Hypothalamus (tissue), 51 donors: Measurements from ENCODE around the gene CETP.
"Not testable (repeated sequence)": the region's sequence is repeated elsewhere in the genome, so short reads cannot be mapped to it uniquely, and the experiment has no call there.

Experiments used
- DNase-seq, 51 donors: peaks; one replicate each; lab custom pipeline; 2025; lab: John Stamatoyannopoulos, UW

Gene CETP

DNA sequence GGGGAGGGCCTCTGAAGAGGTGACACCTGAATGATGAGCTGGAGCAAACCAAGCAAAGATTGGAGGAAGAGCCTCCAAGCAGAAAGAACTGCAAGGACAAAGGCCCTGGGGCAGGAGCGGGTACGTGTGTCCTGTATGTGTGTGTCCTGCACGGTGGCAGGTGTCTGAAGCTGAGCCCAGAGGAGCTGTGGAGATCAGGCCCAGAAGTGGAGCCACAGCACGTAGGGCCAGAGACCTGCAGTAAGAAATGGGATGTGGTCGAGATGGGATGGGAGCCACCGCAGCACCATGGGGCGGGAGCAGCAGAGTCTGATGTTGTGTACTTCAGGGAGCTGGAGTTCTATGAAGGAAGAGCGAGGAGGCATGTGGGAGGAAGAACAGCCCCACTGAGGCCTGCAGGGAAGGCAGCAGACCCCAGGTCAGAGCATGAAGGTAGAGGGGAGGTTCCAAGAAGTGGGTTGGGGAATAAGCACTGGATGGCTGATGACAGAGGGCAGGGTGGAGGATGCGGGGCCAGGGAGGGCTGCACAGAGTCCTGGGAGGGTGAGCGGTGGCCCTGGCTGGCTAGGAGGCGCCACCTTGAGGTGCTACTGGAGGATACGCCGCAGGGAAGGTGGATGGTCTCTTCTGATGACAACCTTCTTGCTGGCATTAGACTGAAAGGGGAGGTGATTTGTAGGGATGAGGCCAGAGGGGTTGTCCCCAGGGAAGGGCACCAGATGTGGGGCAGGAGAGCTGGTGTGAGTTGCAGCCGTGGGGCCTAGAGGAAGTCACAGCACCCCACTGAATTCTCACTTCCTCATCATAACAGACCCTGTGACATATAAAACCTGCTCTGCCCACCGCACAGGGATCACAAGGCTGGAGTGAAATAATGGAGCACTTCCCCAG lies 10.6 kb upstream of the CETP start:
- peak in 6 of 51 donors; percentile 13 to 44 (median 23) for DNase-seq

DNA sequence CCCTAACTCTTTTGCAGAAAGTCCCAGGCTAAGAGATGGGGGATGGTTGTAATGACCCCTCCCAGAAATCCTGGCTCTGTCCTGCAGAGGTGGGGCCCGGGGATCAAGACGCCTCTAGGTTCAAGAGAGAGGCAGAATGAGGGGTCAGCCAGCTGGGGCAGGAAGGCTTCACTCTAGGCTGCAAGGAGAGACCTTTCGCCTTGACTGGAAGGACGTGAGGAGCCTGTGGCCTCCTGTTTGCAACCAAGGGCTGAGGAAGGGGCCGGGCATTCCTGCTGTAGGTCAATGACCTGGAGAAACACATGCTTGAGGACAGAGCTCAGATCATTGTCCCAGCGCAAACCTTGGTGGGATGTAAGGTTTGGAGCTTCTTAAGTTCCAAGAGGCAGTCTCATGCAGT lies 8.7 kb upstream of the CETP start:
- DNase-seq = no peak

DNA sequence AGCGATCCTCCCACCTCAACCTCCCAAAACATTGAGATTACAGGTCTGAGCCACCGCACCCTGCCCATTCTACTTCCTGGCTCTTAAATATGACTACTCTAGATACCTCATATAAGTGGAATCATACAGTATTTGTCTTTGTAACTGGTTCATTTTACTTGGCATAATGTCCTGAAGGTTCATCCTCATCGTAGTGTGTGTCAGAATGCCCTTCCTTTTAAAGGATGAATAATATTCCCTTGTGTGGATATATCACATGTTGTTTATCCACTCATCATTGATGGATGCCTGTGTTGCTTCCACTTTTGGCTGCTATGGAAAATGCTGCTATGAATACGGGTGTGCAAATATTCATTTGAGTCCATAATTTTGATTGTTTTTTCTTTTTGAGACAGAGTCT lies 5.7 kb upstream of the CETP start:
- no peak for DNase-seq

DNA sequence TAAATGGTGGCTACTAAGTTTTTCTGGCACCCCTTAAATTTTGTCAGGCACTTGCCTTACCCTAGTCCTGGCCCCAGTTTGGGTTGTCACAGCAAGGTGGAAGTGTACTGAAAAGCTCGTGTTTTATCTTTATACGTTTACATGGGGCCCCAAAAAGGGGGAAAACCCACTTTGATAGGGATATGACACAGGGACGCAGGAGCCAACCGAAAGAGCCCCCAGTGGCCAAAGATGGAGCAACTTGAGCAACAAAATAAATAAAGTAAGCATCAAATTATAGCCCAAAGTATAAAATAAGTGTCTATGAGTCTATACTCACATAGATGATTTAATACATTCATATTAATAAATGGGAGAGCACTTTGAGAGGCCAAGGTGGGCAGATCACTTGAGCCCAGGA lies 5.0 kb upstream of the CETP start:
- no peak for DNase-seq

- no peak for DNase-seq
These were observed 969 bp upstream of the CETP start for GRCh38 chr16:56960681-56961281.

DNA sequence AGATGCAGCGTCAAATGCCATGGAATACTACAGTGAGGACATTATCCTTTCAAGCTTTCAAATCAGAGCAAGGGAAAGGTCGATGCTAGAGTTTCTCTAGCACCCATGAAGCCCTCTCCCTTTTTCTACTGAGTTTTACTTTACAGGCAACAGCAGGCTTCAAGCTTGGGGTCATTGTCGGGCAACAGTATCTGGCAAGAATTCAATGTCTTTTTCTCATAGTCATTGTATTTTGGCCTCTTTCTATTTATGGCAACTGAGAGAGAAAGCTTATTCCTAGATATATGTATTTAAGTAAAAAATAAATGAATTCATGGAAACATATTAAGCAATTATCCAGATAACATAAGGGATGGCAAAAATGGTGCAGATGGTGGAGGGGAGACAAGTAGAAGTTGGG lies 364 bp upstream of the CETP start:
- DNase-seq = no peak

DNA sequence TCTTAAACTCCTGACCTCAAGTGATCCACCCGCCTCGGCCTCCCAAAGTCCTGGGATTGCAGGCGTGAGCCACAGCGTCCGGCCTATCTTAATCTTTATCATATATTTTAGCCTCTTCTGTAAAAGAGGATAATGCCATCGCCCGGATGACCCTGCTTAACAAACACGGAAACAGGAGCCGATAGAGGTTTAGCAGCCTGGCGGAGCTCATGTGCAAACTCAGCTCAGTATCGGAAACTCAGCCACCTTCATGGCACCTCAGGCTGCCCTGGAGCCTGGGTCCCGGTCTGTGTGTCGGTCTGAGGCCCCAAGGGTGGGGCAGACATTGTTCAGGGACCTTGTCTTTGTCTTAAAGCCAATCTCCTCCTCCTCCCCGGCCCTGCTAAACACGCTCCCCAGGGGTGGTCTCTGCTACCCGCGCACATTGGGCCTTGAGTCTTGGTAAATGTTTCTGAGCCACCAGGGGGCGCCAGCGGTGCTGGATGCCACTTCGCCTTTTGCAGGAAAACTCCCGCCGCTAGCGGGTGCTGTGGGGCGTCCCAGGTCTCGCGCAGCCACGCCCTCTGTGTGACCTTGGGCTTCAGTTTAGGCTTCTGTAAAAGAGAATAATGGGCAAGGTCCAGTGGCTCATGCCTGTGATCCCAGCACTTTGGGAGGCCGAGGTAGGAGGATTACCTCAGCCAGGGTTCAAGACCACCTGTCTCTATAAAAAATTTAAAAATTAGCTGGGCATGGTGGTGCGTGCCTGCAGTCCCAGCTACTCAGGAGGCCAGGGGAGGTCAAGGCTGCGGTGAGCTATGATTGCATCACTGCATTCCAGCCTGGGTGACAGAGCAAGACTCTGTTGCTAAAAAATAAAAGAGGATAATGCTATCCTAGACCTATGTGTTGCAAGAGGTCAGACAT lies 2.7 kb downstream of the CETP start:
- peak in 35 of 51 donors; percentile 5 to 77 (median 42) for DNase-seq

DNA sequence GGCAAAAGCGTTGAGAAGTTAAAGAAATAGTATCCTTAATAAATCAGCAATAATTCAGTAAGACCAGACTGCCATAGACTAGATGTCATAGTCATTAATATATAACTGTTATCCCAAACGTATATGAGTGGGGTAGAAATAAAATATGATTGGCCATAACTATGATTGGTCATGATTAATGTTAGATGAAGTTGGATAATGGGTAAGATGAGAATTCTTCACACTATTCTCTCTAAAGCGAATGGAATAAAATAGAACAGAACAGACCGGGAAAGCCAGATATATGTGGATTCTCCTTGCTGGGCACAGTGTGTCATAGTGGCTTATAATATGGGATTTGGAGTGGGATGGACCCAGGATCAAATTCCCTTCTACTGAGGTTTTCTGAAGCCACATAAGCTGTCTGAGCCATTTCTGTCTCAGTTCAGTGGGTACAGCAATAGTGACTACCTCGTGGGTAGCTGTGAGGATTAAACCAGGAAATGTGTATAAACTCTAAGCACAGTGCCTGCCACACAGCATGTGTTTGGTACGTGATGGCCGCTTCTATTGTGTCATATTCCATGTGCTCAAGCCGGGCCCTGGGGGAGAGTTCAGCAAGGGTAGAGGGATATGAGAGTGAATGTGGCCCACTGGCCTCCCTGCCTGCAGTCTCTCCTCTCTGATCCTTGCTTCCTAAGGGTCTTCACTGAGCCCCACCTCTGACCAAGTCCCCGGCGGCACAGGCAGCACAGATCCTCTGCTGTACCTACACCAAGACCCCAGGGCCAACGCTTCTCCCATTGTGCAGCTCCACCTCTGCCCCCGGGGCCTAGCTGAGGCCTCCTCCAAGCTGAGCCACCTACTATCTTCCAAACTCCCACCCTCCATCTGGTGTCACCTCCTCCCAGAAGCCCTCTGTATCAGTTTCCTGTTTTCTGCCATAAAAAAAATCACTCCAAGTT lies 3.7 kb downstream of the CETP start:
- peak in 14 of 51 donors; percentile 5 to 40 (median 22) for DNase-seq

GRCh38 chr16:56966093-56966475 lies 4.3 kb downstream of the CETP start:
- DNase-seq = no peak

DNA sequence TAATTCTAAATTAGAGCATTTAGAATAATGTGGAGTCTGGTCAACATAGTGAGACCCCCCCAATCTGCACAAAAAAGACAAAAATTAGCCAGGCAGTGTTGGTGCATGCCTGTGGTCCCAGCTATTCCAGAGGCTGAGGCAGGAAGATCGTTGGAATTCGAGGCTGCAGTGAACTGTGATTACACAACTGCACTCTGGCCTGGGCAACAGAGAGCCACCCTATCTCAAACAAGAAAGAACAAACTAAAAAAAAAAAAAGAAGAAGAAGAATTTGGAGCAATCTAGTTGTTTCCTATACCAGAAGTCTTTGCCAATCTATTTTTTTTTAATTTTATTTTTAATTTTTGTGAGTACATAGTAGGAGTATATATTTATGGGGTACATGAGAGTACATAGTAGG lies 6.0 kb downstream of the CETP start:
- no peak for DNase-seq

- DNase-seq = no peak
These were observed 8.0 kb downstream of the CETP start for GRCh38 chr16:56969769-56970168.

DNA sequence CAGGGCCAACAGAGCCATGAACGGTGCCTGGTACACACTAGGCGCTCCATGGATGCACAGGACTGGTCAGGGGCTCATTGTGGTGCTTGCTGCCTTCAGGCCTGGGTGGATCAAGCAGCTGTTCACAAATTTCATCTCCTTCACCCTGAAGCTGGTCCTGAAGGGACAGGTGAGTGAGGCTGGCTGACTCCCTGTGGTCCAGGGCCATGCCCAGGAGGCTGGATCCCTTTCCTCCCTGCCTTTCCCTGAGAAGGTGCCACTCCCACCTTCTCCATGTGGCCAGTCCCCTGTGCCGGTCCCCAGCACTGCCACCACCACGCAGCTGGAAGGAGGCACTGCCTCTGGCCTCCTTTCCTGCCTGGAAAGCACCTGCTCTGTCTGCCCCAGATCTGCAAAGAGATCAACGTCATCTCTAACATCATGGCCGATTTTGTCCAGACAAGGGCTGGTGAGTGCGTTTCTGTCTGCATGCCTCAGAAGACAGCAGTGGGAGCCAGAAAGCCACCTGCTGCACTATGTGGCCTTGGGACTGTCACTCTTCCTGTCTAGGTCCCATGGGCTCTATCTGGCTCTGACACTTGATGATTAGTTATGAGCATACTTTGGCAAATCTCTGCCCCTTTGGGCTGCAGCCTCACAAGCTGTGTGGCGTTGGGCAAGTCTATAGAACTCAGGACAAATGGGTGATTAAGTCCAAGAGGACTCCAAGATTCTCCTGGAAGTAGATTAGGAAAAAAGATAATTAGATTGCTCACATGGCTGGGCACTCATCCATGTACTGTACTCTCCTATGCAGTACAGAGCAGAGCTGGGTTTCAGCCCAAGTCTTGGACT lies 9.4 kb downstream of the CETP start:
- no peak for DNase-seq

- DNase-seq = no peak
These were observed 10.0 kb downstream of the CETP start for GRCh38 chr16:56971768-56972043.

- DNase-seq = no peak
These were observed 10.9 kb downstream of the CETP start for GRCh38 chr16:56972403-56973293.

DNA sequence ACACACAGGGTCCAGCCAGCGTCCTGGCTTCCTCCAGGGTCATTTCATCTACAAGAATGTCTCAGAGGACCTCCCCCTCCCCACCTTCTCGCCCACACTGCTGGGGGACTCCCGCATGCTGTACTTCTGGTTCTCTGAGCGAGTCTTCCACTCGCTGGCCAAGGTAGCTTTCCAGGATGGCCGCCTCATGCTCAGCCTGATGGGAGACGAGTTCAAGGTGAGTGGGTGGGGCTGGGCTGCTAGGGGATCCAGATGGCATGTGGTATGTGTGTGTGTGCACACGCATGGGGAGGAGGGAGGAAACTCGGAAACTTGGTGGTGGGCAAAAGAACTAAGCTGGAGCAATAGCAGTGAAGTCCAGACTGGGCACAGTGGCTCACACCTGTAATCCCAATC lies 11.5 kb downstream of the CETP start:
- no peak for DNase-seq

GRCh38 chr16:56973899-56974298 lies 12.1 kb downstream of the CETP start:
- DNase-seq = not testable (repeated sequence)

GRCh38 chr16:56974549-56975300 lies 13.0 kb downstream of the CETP start:
- DNase-seq = no peak

- no peak for DNase-seq
These were observed 14.0 kb downstream of the CETP start for GRCh38 chr16:56975714-56976113.
